ENCODE data around the gene DAO.
"Not testable (repeated sequence)": the region's sequence is repeated elsewhere in the genome, so short reads cannot be mapped to it uniquely, and the experiment has no call there.

The DAO gene

DNA sequence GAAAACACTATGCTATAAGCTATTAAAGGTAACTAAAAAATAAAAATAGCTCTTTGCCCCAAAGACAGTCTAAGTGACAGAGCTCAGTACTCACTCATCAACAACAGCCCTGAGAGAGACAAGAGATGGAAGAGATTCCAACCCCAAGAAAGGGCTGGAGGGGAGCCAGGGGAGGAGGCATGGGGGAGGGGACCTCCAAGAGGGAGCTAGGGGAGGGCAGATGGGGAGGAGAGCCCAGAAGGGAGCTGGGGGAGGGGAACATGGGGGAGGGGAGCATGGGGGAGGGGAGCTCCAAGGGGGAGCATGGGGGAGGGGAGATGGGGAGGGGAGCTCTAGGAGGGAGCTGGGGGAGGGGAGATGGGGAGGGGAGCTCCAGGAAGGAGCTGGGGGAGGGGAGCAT, 30.2 kb upstream of the DAO start:
- no peak for DNase-seq (ENCODE audit: low read depth, low spot score)

DNA sequence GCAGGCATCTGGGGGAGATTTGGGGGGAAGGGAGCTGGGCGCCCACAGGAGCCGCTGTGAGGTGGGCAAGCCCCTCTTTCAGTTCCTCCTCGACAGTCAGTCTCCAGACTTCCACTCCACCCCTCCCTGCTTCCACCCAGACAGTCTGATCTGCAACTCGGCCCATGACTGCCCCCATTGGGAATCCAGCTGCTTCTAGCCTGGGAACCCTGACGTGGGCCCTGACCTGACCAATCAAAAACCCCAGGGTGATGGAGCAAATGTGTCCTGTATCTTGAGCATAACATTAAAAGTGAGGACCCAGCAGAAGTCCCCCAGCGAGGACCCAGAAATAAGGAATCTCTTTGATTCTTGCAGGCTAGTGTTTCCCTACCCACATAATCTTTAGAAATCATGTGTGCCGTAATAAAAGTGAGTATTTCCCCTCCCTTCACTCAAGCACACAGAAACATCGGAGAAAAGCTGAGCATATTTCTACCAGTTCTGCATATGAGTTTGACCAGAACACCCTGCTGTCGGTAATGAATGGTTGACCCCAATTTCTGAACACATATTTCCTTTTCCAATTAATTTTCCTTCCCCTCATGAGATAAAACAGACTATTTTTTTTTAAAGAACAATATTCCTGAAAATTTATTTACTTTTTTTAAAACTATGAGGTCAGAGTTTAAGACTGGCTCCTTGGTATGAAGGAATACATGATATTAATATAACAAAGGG, 28.9 kb upstream of the DAO start:
- no peak for DNase-seq (ENCODE audit: low read depth, low spot score)

DNA sequence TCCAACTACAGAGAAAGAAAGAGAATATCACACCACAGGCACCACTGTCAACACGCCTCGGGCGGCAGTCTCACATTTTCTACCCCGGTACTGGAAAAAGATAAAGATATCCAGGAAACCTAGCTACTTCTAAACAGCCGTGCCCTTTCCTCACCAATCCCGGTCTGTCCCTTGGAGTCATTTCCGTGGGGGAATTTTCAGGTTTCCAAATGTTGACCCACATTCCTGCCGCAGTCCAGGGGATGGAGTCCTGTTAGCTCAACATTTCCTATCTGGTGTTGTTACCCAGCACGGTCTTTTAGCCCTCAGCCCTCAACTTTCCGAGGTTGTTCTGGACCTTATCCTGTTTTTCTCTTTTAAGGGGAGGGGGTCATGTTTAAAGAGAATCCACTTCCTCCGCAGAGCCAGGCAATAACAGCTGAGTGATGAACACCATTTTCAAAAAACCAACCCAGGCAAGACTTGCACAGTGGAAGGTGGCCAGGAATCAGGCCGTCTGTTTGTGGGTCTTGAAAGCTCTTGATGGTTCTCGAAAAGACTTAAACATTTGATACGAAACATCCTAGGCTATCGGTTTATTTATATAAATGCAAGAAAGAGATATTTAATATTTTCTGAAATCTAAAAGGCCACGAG, 27.1 kb upstream of the DAO start:
- no peak for DNase-seq (ENCODE audit: low read depth, low spot score)

DNA sequence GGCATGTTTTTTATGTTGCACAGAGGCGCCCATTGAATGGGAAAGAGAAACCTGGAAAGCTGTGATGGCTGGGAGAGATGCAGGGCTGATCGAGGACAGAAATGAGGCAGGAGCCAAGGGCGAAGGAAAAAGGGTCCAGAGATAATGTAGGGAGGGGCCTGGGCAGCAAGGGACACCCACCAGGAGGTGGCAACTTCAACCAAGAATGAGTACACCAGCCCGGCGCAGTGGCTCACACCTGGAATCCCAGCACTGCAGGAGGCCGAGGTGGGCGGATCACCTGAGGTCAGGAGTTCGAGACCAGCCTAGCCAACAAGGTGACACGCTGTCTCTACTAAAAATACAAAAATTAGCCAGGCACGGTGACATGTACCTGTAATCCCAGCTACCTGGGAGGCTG, 26.5 kb upstream of the DAO start:
- DNase-seq (ENCODE audit: low read depth, low spot score) = no peak

DNA sequence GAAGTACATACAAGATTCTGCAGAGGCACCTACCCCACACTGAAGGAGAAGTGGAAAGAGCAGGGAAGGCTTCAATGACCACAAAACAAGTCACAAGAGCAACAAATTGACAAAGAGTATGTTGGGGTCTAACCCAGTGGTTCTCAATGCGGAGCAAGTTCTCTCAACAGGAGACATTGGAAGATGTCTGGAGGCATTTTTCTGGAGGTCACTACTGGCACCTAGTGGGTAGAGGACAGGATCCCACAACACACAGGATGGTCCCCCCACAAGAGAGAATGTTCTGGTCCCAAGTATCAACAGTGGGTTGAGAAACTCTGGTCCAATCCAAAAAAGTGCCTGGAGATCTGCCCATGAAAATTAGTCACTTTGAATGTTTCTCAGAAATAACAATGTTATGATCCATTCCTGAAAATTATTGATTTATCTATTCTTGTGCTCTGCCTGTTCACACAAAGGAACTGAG, 25.9 kb upstream of the DAO start:
- no peak for DNase-seq (ENCODE audit: low read depth, low spot score)

DNA sequence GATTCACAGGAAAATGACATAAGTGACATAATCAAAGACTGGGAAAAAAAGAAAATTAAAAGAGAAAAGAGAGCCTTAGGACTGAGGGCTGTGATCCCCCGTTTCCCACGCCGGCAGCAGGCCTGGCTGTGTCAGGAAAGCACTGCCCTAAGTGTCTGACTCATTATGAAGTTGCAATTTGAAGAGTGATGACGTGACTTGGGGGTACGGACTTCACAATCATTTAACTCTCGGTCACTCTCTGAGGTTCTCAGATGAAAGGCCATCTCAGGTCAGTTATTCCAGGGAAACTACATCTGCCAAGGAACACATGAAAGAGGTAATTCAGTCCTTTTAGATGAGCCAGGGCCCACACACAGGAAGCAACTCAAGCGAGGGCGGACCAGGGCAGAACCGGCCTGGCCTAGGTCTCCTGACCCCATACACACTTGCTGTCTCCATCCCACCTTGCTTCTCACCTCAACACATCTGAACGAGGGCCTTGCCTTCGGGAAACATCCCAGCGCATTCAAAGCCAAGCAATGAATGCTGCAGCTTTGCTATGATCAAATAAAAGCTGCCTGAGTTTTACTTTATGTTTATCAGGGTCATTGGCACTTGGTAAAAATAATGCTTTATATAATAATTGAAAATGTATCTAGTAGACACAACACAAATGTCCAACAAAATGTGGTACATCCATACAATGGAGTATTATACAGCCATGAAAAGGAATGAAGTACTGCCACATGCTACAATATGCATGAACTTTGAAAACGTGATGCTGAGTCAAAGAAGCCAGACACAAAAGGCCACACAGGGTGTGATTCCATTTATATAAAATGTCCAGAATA, 25.2 kb upstream of the DAO start:
- DNase-seq (ENCODE audit: low read depth, low spot score) = no peak

DNA sequence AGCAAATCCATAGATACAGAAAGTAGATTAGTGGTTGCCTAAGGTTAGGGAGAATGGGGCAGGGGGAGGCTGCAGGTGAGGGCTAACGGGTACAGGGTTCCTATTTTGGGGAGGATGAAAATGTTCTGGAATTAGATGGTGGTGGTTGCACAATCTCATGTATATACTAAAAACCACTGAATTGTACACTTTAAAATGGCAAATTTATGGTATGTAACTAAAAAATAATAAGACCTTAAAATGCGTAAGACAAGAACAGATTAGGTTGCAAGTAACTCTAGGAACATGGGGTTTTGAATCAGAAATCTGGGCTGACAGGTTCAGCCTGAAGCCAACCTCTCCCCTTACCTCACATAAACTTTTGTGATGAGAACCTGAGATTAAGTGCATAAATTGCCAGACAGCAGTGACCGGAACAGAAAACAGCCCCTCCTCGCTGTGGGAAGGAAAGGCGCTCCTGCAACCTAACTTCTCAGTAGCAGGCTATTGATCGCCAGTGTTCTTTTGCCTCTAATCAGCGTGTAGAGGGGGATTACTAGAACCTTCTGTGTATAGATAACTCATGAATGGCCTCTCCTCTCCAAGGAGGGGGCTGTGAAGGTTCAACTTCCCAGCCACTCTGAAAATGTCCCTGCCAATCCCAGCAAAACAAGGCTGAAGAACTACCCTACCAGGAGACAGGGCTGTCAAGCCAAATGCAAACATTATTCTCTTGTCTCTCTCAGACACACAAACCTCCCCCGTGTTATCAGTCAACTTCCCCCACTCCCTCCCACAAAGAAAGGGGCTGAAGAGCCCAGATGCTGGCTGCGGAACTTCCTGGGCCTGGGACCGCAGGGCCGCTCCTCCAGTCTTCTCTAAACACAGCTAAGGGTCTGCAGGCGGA, 24.4 kb upstream of the DAO start:
- no peak for DNase-seq (ENCODE audit: low read depth, low spot score)

DNA sequence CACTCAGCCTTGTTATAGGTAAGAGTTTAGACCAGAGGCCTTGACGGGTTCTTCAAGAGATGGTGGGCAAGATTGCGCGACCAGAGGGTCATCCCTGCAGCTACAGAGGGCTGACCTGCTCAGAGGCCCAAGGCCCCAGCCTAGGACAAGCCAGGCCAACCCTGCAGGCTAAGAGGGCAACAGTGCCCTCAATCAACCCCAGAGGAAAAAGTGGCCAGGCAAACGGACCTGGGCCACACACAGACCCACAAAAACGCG, 23.8 kb upstream of the DAO start:
- no peak for DNase-seq (ENCODE audit: low read depth, low spot score)

DNA sequence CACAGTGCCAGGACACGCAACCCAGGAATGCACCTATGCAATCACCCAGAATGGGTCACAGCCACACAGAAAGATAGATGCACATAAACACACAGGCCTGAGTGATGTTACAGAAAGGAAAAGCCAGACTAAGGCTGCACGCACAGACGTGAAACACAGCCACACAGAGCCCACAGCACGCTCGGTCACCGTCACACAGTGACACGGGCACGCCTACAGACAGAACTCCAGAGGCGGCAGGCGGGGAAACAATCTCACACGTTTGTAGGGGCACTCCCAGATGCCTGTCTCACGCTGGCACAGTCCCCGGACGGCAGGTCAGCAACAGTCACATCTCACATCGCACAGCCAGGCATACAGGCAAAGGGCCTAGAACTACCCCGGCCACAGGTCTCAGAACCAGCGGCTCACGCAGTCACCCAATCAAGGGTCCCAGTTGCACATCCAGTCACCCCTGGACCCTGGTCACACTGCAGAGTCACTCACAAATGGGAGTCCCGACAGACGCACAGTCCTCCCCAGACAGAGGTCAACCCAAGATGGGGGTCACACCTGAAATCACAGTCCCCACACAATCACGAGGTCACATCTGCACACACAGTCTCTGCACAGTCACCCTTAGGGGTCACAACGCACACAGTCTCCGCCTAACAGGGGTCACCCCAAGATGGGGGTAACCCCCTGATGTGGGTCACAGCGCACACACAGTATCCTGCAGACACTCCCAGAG, 23.3 kb upstream of the DAO start:
- no peak for DNase-seq (ENCODE audit: low read depth, low spot score)

DNA sequence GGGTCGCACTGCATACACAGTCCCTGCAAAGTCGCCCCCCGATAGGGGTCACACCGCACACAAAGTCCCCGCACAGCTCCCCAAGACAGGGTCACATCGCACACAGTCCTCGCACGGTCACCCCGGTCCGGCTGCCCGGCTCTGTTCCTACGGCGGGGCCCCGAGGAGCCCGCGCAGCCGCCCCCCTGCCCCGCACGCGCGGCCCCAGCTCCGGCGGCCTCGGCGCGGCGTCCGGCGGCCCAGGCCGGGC, 22.8 kb upstream of the DAO start:
- no peak for DNase-seq (ENCODE audit: low read depth, low spot score)

DNA sequence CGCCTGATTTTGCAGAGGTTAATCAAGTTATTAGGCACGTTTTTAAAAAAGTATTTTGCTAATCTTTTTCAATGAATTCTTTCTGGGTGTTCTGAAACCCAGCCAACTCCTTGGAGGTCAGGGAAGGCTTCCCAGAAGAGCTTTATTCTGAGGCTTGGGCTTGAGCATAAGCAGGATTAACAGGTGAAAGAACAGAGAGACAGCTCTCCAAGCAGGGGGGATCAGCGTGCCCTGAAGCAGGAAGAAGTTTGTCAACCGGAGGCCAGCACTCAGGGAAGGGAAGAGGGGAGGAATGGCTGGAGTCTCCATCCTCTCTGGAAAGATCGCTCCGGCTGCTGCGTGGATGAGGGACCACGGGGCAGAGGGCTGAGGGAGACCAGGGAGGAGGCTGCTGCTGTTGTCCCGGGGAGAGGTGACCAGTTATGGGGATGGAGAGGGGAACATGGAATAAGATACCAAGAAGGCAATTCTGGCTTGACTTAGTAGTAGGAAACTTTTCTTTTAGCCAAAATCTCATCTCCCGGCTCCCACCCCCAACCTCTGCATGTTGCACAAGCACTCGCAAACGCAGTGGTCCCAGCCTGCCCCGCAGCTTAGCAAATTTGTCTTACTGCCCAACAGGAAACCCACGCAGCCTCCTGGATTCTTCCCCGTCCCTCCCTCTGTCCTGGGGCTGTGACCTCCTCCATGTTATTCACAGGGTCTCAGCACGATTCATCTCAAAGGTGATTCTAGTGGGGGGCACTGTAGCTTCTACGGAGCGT, 21.4 kb upstream of the DAO start:
- DNase-seq (ENCODE audit: low read depth, low spot score) = no peak

DNA sequence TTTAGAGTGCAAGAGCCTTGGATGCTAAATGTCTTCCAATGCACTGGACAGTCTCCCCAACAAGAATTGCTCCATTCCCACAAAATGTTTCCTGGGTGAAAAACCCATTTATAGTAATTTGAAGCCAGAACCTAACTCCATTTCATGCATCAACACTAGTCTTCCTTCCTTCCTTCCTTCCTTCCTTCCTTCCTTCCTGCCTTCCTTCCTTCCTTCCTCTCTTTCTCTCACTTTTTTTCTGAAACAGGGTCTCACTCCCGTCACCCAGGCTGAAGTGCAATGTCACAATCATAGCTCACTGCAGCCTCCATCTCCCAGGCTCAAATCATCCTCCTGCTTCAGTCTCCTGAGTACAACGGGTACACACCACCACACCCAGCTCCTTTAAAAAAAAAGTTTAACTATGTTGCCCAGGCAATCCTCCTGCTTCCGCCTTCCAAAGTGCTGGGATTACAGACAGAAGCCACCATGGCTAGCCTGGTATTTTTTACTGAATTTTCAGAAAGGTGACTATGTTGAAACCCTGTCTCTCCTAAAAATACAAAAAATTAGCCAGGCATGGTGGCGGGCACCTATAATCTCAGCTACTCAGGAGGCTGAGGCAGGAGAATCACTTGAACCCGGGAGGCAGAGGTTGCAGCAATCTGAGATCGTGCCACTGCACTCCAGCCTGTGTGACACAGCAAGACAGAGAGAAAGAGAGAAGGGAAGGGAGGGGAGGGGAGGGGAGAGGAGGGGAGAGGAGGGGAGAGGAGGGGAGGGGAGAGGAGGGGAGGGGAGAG, 20.6 kb upstream of the DAO start:
- not testable (repeated sequence) for DNase-seq (ENCODE audit: low read depth, low spot score)

DNA sequence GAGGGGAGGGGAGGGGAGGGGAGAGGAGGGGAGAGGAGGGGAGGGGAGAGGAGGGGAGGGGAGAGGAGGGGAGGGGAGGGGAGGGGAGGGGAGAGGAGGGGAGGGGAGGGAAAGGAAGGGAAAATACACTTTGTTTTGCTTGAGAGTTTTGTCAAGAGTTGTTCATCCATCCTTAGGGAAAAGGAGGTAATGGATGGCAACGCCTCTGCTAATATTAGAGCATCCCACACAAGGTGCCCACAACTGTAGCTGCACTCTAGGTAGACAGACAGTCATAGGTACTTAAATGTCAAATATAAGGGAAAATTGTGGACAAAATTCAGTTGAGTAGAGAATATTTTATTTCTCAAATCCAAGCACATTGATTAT, 20.0 kb upstream of the DAO start:
- no peak for DNase-seq (ENCODE audit: low read depth, low spot score)

DNA sequence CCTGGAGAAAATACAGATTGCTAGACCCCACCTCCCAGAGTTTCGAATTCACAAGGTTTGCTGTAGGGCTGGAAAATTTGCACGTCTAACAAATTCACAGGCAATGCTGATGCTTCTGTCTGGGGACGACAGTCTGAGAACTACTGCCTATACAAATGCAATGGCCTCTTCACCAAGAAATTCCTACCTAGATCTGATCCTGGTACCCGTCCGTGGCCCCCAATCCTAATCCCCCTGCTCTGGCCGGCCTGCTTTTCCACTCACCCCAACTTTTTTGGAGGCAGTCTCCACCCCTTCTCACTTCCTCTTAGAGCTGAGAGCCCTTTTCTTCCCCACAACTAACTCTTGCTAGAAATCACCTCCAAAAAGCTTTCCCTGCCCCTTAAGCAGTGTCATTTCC, 19.4 kb upstream of the DAO start:
- no peak for DNase-seq (ENCODE audit: low read depth, low spot score)

DNA sequence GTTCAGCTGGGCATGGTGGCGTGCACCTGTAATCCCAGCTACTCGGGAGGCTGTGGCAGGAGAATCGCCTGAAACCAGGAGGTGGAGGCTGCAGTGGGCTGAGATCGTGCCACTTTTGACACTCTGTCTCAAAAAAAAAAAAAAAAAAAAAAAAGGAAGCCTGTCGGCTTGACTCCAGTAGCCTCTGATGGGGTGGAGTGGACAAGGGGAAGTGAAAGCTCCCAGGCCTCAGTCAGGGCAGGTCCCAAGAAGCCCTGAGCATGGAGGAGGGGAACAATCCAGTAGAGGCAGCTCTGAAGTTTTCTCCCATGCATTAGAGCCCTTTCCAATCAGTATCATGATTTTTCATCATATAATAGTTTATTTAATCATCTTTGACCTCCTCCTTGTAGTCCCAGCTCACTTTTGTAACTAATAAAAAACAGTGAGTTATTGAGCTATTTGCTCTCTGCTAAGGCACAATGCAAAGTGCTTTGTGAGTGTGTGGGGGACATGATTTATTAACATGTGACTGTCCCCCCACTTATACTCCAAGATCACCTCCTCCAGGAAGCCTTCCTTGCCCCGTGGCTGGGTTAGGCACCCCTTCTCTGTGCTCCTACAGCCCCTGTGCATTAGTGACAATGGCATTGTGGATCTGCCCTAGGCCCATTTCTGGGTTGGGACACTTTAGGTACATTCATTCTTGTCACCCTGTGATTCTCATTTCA, 17.9 kb upstream of the DAO start:
- no peak for DNase-seq (ENCODE audit: low read depth, low spot score)

DNA sequence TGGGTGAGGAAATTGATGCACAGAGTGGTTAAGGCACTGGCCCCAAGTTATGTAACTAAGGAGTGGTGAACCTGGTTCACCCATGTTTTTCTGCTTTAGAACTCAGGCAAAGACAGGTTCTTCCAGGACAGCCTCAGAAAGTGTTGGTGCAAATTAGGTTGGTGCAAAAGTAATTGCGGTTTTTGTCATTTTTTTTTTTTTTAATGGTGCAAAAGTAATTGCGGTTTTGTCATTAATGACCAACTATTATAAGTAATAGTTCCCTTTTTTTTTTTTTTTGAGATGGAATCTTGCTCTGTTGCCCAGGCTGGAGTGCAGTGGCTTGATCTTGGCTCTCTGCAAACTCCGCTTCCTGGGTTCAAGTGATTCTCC, 17.3 kb upstream of the DAO start:
- no peak for DNase-seq (ENCODE audit: low read depth, low spot score)

DNA sequence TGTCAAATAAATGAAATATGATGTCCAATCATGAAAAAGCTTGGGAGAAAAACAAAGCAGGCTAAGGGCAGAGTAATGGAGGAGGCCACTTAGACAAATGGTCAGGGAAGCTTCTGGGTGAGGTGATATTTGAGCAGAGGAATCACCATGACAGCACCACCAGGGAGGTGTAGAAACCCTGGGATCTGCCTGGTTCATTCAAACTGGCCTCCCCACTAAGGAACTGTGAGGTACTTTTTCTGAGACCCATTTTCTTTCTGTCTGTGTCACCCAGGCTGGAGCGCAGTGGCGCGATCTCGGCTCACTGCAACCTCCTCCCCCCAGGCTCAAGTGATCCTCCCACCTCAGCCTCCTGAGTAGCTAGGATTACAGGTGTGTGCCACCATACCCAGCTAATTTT, 14.7 kb upstream of the DAO start:
- no peak for DNase-seq (ENCODE audit: low read depth, low spot score)

DNA sequence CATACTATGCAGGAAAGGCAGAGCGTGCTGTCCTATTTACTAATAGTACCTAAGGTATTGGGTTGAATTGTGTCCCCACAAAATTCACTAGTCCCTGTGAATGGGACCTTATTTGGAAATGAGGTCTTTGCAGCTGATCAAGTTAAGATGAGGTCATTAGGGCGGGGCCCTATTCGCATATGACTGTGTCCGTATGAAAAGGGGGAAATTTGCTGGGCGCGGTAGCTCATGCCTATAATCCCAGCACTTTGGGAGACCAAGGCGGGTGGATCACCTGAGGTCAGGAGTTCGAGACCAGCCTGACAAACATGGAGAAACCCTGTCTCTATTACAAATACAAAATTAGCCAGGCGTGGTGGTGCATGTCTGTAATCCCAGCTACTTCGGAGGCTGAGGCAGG, 13.8 kb upstream of the DAO start:
- DNase-seq (ENCODE audit: low read depth, low spot score) = not testable (repeated sequence)

DNA sequence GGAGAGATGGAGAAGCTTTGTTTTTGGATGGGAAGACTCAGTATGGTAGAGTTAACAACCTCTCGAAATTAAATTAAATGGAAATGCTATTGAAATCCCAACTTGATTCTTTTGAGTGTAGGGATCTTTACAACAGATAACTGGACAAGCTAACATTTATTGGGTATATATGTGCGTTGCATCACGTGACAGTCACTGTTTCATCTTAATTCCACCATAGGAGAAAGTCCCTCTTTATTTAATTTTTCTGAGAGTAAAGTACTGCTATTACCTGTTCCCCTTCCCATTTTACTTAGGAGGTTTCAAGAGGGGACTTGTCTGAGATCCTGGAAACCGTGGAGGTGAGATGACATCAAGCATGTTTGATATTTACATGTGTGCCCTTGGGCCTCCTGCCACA, 11.1 kb upstream of the DAO start:
- DNase-seq (ENCODE audit: low read depth, low spot score) = no peak

DNA sequence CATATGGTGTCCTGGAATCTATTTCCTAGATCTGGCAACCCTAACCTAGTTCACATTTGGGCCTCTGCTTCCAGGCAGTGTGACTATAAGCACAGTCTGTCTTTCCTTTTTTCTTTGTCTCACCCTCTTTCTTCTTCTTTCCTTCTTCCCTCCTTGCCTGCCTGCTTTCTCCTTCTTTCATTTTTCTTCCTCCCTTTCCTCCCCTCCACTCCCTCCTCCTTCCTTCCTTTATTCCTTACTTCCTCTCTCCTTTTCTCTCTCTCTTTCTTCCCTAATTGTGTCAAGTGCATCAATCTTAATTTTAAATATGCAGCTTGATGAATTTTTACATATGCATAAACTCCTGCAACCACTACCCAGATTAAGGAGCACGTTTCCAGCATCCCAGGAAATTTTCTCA, 4.6 kb upstream of the DAO start:
- no peak for DNase-seq (ENCODE audit: low read depth, low spot score)

Measured in iPS DF 19.7 (cell line).